PC-3 (cell line): Measurements from ENCODE around the gene LRRIQ4.

Experiments used
- EZH2 ChIP-seq: fragments of 300-600 bp; sonication (generic); IDR thresholded peaks from one replicate; pipeline ENCODE4 v1.6.1; 2017; ENCODE audit warnings: antibody characterized with exemption, mild to moderate bottlenecking, low read length; ENCODE audit not compliant: unreplicated experiment
- TF ChIP-seq, protein P1 (sequence below): fragments of 300-600 bp; sonication (generic); conservative IDR thresholded peaks from 2 replicates; pipeline ENCODE4 v1.5.1; 2017; ENCODE audit warnings: antibody characterized with exemption, low read depth, mild to moderate bottlenecking, low read length

DNA sequence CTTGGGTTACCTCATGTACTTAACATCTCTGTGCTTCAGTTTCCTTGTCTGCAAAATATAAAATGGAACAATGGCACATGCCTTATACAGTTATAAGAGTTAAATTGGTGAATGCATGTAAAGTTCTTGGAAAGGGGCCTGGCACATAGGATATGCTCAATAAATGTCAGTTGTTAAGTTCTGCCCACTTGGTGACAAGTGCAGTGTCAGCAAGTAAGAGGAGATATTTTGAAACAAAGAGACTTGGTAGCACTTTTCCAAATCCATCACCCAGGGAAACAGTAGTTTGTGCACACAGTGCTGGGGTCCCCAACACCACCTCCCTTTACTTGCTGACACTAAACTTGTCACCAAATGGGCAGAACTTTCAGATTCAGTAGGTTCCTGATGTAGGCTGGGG is 37.9 kb downstream of the LRRIQ4 start:
- TF ChIP-seq, protein P1, sequence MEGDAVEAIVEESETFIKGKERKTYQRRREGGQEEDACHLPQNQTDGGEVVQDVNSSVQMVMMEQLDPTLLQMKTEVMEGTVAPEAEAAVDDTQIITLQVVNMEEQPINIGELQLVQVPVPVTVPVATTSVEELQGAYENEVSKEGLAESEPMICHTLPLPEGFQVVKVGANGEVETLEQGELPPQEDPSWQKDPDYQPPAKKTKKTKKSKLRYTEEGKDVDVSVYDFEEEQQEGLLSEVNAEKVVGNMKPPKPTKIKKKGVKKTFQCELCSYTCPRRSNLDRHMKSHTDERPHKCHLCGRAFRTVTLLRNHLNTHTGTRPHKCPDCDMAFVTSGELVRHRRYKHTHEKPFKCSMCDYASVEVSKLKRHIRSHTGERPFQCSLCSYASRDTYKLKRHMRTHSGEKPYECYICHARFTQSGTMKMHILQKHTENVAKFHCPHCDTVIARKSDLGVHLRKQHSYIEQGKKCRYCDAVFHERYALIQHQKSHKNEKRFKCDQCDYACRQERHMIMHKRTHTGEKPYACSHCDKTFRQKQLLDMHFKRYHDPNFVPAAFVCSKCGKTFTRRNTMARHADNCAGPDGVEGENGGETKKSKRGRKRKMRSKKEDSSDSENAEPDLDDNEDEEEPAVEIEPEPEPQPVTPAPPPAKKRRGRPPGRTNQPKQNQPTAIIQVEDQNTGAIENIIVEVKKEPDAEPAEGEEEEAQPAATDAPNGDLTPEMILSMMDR, result no peak
- TF ChIP-seq EZH2, result no peak
